GM12892 (cell line): ENCODE data around the gene MRPL42.

ENCODE experiments used
- POLR2A ChIP-seq: IDR thresholded peaks from 2 replicates; pipeline ENCODE4 v1.6.1; 2011; ENCODE audit warnings: low read depth, low read length, control low read depth
- POLR2AphosphoS5 ChIP-seq: IDR thresholded peaks from 2 replicates; pipeline ENCODE4 v1.6.1; 2011; ENCODE audit warnings: low read depth, low read length, control low read depth
- TAF1 ChIP-seq: IDR thresholded peaks from 2 replicates; pipeline ENCODE4 v1.6.1; 2011; ENCODE audit warnings: low read depth, mild to moderate bottlenecking, control low read depth, low read length, borderline replicate concordance

GRCh38 chr12:93448796-93449195, 18.5 kb upstream of the MRPL42 start:
- no peak for TF ChIP-seq POLR2A
- TF ChIP-seq TAF1 = no peak
- TF ChIP-seq POLR2AphosphoS5 = no peak
